Measurements from ENCODE around the gene BTAF1.

The BTAF1 gene

GRCh38 chr10:91980319-91980718 lies 56.7 kb downstream of the BTAF1 start:
- Histone ChIP-seq H2AFZ (ENCODE audit: low read depth, low read length) (no peak overlapping the region), H3K27me3 (ENCODE audit: insufficient read depth, low read length, poor library complexity) (no peaks in the 10 kb centered on the region), H3K36me3 (ENCODE audit: insufficient read depth, low read length) (peaks cover 79% of the 10 kb centered on the region), H3K27ac (ENCODE audit: low read length) (no peak overlapping the region), H4K20me1 (ENCODE audit: insufficient read depth, low read length) (0 out of 2 replicates have a peak, but pooled peaks cover 2% of the 10 kb centered on the region), H3K4me1 (ENCODE audit: insufficient read depth, low read length) (no peaks in the 10 kb centered on the region), H3K4me3 (ENCODE audit: low read depth in 1 of 2, low read length in 2 of 2) (no peak overlapping the region), H3K79me2 (ENCODE audit: insufficient read depth, low read length) (no peaks in the 10 kb centered on the region), H3K9ac (ENCODE audit: low read depth, low read length) (no peak overlapping the region), H3K4me2 (ENCODE audit: insufficient read depth, low read length) (no peak overlapping the region), H3K9me3 (ENCODE audit: insufficient read depth, low read length, severe bottlenecking) (no peaks in the 10 kb centered on the region)
- no peak for ATAC-seq (ENCODE audit: insufficient read depth, low read depth)
- no peak for DNase-seq
- TF ChIP-seq EZH2 (IDR thresholded peaks at IDR 0.05; ENCODE audit: borderline replicate concordance, low read depth, low read length, severe bottlenecking), result no peak

GRCh38 chr10:91983416-91983815 lies 59.8 kb downstream of the BTAF1 start:
- Histone ChIP-seq H3K4me1 (ENCODE audit: insufficient read depth, low read length) (no peaks in the 10 kb centered on the region), H3K36me3 (ENCODE audit: insufficient read depth, low read length) (peaks cover 78% of the 10 kb centered on the region)
- no peak for ATAC-seq (ENCODE audit: insufficient read depth, low read depth)

GRCh38 chr10:91987397-91988037 lies 63.9 kb downstream of the BTAF1 start:
- H3K4me2 ChIP-seq (ENCODE audit: insufficient read depth, low read length), result no peak overlapping the region
- H4K20me1 ChIP-seq (ENCODE audit: insufficient read depth, low read length), result 0 out of 2 replicates have a peak, but pooled peaks cover 2% of the 10 kb centered on the region
- H3K27ac ChIP-seq (ENCODE audit: low read length), result no peak overlapping the region
- no peaks in the 10 kb centered on the region for H3K79me2 ChIP-seq (ENCODE audit: insufficient read depth, low read length)
- H3K36me3 ChIP-seq (ENCODE audit: insufficient read depth, low read length), result peaks cover 75% of the 10 kb centered on the region
- no peak overlapping the region for H3K4me3 ChIP-seq (ENCODE audit: low read depth in 1 of 2, low read length in 2 of 2)
- H3K9me3 ChIP-seq (ENCODE audit: insufficient read depth, low read length, severe bottlenecking), result no peaks in the 10 kb centered on the region
- H3K9ac ChIP-seq (ENCODE audit: low read depth, low read length), result no peak overlapping the region
- DNase-seq (no peak), ATAC-seq (ENCODE audit: insufficient read depth, low read depth) (no peak)
- no peak overlapping the region for H2AFZ ChIP-seq (ENCODE audit: low read depth, low read length)
- H3K27me3 ChIP-seq (ENCODE audit: insufficient read depth, low read length, poor library complexity), result no peaks in the 10 kb centered on the region
- no peaks in the 10 kb centered on the region for H3K4me1 ChIP-seq (ENCODE audit: insufficient read depth, low read length)
- no peak for TF ChIP-seq EZH2 (IDR thresholded peaks at IDR 0.05; ENCODE audit: borderline replicate concordance, low read depth, low read length, severe bottlenecking)
- no peak for TF ChIP-seq CTCF (IDR thresholded peaks at IDR 0.05; ENCODE audit: borderline replicate concordance, extremely low read depth, low read length, poor library complexity, severe bottlenecking)

More at GRCh38 chr10:91983416-91983815, 59.8 kb downstream of the BTAF1 start:
- H3K9me3 ChIP-seq (ENCODE audit: insufficient read depth, low read length, severe bottlenecking), result no peaks in the 10 kb centered on the region
- TF ChIP-seq EZH2 (IDR thresholded peaks at IDR 0.05; ENCODE audit: borderline replicate concordance, low read depth, low read length, severe bottlenecking) (no peak), CTCF (IDR thresholded peaks at IDR 0.05; ENCODE audit: borderline replicate concordance, extremely low read depth, low read length, poor library complexity, severe bottlenecking) (no peak)
- no peaks in the 10 kb centered on the region for H3K79me2 ChIP-seq (ENCODE audit: insufficient read depth, low read length)
- H4K20me1 ChIP-seq (ENCODE audit: insufficient read depth, low read length), result 0 out of 2 replicates have a peak, but pooled peaks cover 4% of the 10 kb centered on the region
- H3K27me3 ChIP-seq (ENCODE audit: insufficient read depth, low read length, poor library complexity), result no peaks in the 10 kb centered on the region
- H3K27ac ChIP-seq (ENCODE audit: low read length), result no peak overlapping the region
- DNase-seq, result no peak
- no peak overlapping the region for H3K4me3 ChIP-seq (ENCODE audit: low read depth in 1 of 2, low read length in 2 of 2)
- no peak overlapping the region for H3K9ac ChIP-seq (ENCODE audit: low read depth, low read length)
- H2AFZ ChIP-seq (ENCODE audit: low read depth, low read length), result no peak overlapping the region
- no peak overlapping the region for H3K4me2 ChIP-seq (ENCODE audit: insufficient read depth, low read length)

- peaks cover 79% of the 10 kb centered on the region for H3K36me3 ChIP-seq (ENCODE audit: insufficient read depth, low read length)
Observed at GRCh38 chr10:91992031-91992430, 68.5 kb downstream of the BTAF1 start.

More at GRCh38 chr10:91992031-91992430, 68.5 kb downstream of the BTAF1 start:
- Histone ChIP-seq H3K4me3 (ENCODE audit: low read depth in 1 of 2, low read length in 2 of 2) (no peak overlapping the region), H3K4me2 (ENCODE audit: insufficient read depth, low read length) (no peak overlapping the region), H3K27me3 (ENCODE audit: insufficient read depth, low read length, poor library complexity) (no peaks in the 10 kb centered on the region), H3K4me1 (ENCODE audit: insufficient read depth, low read length) (no peaks in the 10 kb centered on the region), H4K20me1 (ENCODE audit: insufficient read depth, low read length) (no peaks in the 10 kb centered on the region), H3K79me2 (ENCODE audit: insufficient read depth, low read length) (no peaks in the 10 kb centered on the region), H3K9ac (ENCODE audit: low read depth, low read length) (no peak overlapping the region), H3K27ac (ENCODE audit: low read length) (no peak overlapping the region), H2AFZ (ENCODE audit: low read depth, low read length) (no peak overlapping the region), H3K9me3 (ENCODE audit: insufficient read depth, low read length, severe bottlenecking) (no peaks in the 10 kb centered on the region)
- no peak for ATAC-seq (ENCODE audit: insufficient read depth, low read depth)
- no peak for DNase-seq
- no peak for TF ChIP-seq EZH2 (IDR thresholded peaks at IDR 0.05; ENCODE audit: borderline replicate concordance, low read depth, low read length, severe bottlenecking)
- TF ChIP-seq CTCF (IDR thresholded peaks at IDR 0.05; ENCODE audit: borderline replicate concordance, extremely low read depth, low read length, poor library complexity, severe bottlenecking), result no peak
